Adrenal gland (tissue), 12 donors: ENCODE data around the gene NAT14. TPM values are rescaled to one million over a fixed set of nuclear protein-coding genes. Genes with fewer than 3 reads are reported as not detected.

Experiments
- DNase-seq, 7 donors: peaks; one replicate each; pipeline ENCODE4 v3.0.0-alpha.2; 2019 to 2020
- H3K27ac ChIP-seq, 5 donors: fragments of 200-600 bp; sonication (generic) in 4 of 5; 1 replicate in 3 of 5; 2 replicates in 2 of 5; pipeline versions ENCODE4 v1.5.1 to v1.8.0; 2016 to 2020; ENCODE audit warnings: mild to moderate bottlenecking in 1 of 5
- H3K27me3 ChIP-seq: fragments of 200-600 bp; 2 replicates; pipeline ENCODE4 v1.8.0; 2021
- H3K36me3 ChIP-seq, 2 donors: fragments of 200-600 bp; replicated peaks in 1 of 2; 1 replicate in 1 of 2; 2 replicates in 1 of 2; pipeline versions ENCODE4 v1.5.1 to v1.8.0; 2018 to 2022
- H3K4me1 ChIP-seq, 2 donors: fragments of 200-600 bp; replicated peaks in 1 of 2; 1 replicate in 1 of 2; 2 replicates in 1 of 2; pipeline versions ENCODE4 v1.5.1 to v1.8.0; 2018 to 2021
- H3K4me3 ChIP-seq, 4 donors: fragments of 200-600 bp; sonication (generic) in 3 of 4; one replicate each; pipeline ENCODE4 v1.5.1; 2016 to 2018
- H3K9me3 ChIP-seq, 3 donors: fragments of 200-600 bp; sonication (generic) in 1 of 3; replicated peaks in 1 of 3; 1 replicate in 2 of 3; 2 replicates in 1 of 3; pipeline versions ENCODE4 v1.5.1 to v1.8.0; 2016 to 2021
- CTCF ChIP-seq, 6 experiments: fragments of 450-650 bp in 4 of 6; fragments of 200-600 bp in 2 of 6; sonication (generic) in 1 of 6; IDR thresholded peaks; 1 replicate in 5 of 6; 2 replicates in 1 of 6; pipeline versions ENCODE4 v1.5.1 to v1.8.0; 2016 to 2021; ENCODE audit warnings: antibody characterized with exemption in 6 of 6, mild to moderate bottlenecking in 2 of 6, moderate library complexity in 1 of 6
- POLR2A ChIP-seq, 2 donors: fragments of 450-650 bp; IDR thresholded peaks; one replicate each; pipeline ENCODE4 v1.6.1; 2017; ENCODE audit warnings: antibody characterized with exemption in 2 of 2, mild to moderate bottlenecking in 2 of 2, moderate library complexity in 1 of 2
- WGBS, 4 donors: extraction: QIAGEN DNeasy Blood & Tissue Kit in 2 of 4; methylation state at CpG; one replicate each; pipeline versions ENCODE4 v1.1.5 to v1.1.7; 2013 to 2017; 5-methylcytosine and 5-hydroxymethylcytosine counted together
- intact Hi-C, 2 donors: fragments of 100-400 bp; cut with DNase I; formaldehyde crosslinking; loops; one replicate each; pipeline versions ENCODE4 v1.14.1 to v1.15.0; 2022 to 2023
- polyA plus RNA-seq, 3 donors: library from polyadenylated mRNA; stranded (reverse); fragments of 200-250 nt in 2 of 3; fragments of 350-450 nt in 1 of 3; fragmentation: Illumina TruSeq in 1 of 3; extraction: RNeasy Lipid Tissue Mini Kit (QIAGEN cat#74804) in 1 of 3; gene quantifications; one replicate each; pipeline ENCODE4 v1.2.3, GENCODE V29; 2013 to 2014
- total RNA-seq, 9 donors: library from RNA; depleted of rRNA in 4 of 9; stranded (reverse); fragments of >200 nt in 4 of 9; fragments of 120-200 nt in 1 of 9; fragmentation: NEBNext Ultra II Directional in 1 of 9; extraction: Animal tissue kit (Norgen Biotek cat#: 25700) in 1 of 9; gene quantifications; one replicate each; pipeline versions ENCODE4 v1.1.0 to v1.2.4, GENCODE V29; 2013 to 2023
- donor health status: healthy with polysubstance abuse.
- donor health status: Bipolar disorder and iron deficiency.
- donor health status: DM: yes; HTN: yes; CAD: no.
- donor health status: DM: no; HTN: no; CAD: no.
- donor health status: DM: no; HTN: no; CAD: no.
- donor health status: DM: yes; HTN: yes; CAD: no.

NAT14 gene
- total and polyA plus RNA-seq, 12 donors: 4.9 to 108 (median 18.7) TPM

GRCh38 chr19:55482967-55483705 lies 1.9 kb upstream of the NAT14 start:
- Histone ChIP-seq H3K36me3 (peaks cover 0 to 15% of the 10 kb centered on the region in 2 donors), H3K4me3 (no peak overlapping the region), H3K27ac (no peak overlapping the region), H3K4me1 (peaks cover 38 to 47% of the 10 kb centered on the region in 2 donors), H3K27me3 (no peaks in the 10 kb centered on the region), H3K9me3 (no peaks in the 10 kb centered on the region)
- peak in 1 of 7 donors; percentile 24 for DNase-seq
- intact Hi-C loops: no loop called here
- TF ChIP-seq POLR2A (IDR thresholded peaks at IDR 0.05) (no peak), CTCF (IDR thresholded peaks at IDR 0.05) (no peak)
- WGBS, 4 donors: 89 to 96% (median 93%) methylated on average over 34 to 47 of the region's 47 CpGs

GRCh38 chr19:55483706-55484592 lies 1.0 kb upstream of the NAT14 start:
- peaks cover 38 to 46% of the 10 kb centered on the region in 2 donors for H3K4me1 ChIP-seq
- peaks cover 0 to 15% of the 10 kb centered on the region in 2 donors for H3K36me3 ChIP-seq
- intact Hi-C loops: no loop called here
- TF ChIP-seq CTCF (IDR thresholded peaks at IDR 0.05) (no peak), POLR2A (IDR thresholded peaks at IDR 0.05) (no peak)
- H3K9me3 ChIP-seq: no peaks in the 10 kb centered on the region
- H3K27me3 ChIP-seq: no peaks in the 10 kb centered on the region
- 77 to 86% (median 81%) methylated on average over 9 to 46 of the region's 46 CpGs for WGBS, 4 donors
- H3K4me3 ChIP-seq: peak overlapping the region in 1 of 4 donors; percentile 73
- H3K27ac ChIP-seq: peak overlapping the region in 2 of 5 donors; percentile 96 to 97
- DNase-seq: peak in 1 of 7 donors; percentile 26

- Histone ChIP-seq H3K9me3 (no peaks in the 10 kb centered on the region), H3K4me1 (peaks cover 38 to 39% of the 10 kb centered on the region in 2 donors), H3K27me3 (no peaks in the 10 kb centered on the region), H3K36me3 (peaks cover 0 to 15% of the 10 kb centered on the region in 2 donors), H3K27ac (peak overlapping the region; percentile 76 to 97 (median 93)), H3K4me3 (peak overlapping the region in 3 of 4 donors; percentile 37 to 73 (median 54))
- TF ChIP-seq POLR2A (IDR thresholded peaks at IDR 0.05) (no peak), CTCF (IDR thresholded peaks at IDR 0.05) (no peak)
- peak in 1 of 7 donors; percentile 40 for DNase-seq
- WGBS, 4 donors: 19 to 82% (median 29%) methylated on average over 3 to 18 of the region's 18 CpGs
- intact Hi-C loops: no loop called here
Measured at GRCh38 chr19:55485439-55486011, 537 bp downstream of the NAT14 start.
